ENCODE results near the gene IL20.

The IL20 gene

GRCh38 chr1:206867239-206867638, 1.8 kb downstream of the IL20 start:
- TF ChIP-seq CTCF (IDR thresholded peaks at IDR 0.05; ENCODE audit: borderline replicate concordance, control extremely low read depth, extremely low read depth, insufficient read depth, missing control alignments), result no peak
- DNase-seq (ENCODE audit: low spot score), result no peak
- in situ Hi-C loops (cut with MboI; ENCODE audit: low sequenced_read_pairs, unreplicated experiment), result no loop called here

- in situ Hi-C loops (cut with MboI; ENCODE audit: low sequenced_read_pairs, unreplicated experiment), result no loop called here
- no peak for DNase-seq (ENCODE audit: low spot score)
These were observed 2.3 kb downstream of the IL20 start for GRCh38 chr1:206867716-206868115.

GRCh38 chr1:206868264-206868663, 2.8 kb downstream of the IL20 start:
- TF ChIP-seq CTCF (IDR thresholded peaks at IDR 0.05; ENCODE audit: borderline replicate concordance, control extremely low read depth, extremely low read depth, insufficient read depth, missing control alignments), result no peak
- in situ Hi-C loops (cut with MboI; ENCODE audit: low sequenced_read_pairs, unreplicated experiment), result no loop called here
- no peak for DNase-seq (ENCODE audit: low spot score)

More at GRCh38 chr1:206867716-206868115, 2.3 kb downstream of the IL20 start:
- TF ChIP-seq CTCF (IDR thresholded peaks at IDR 0.05; ENCODE audit: borderline replicate concordance, control extremely low read depth, extremely low read depth, insufficient read depth, missing control alignments), result no peak

- no peak for DNase-seq (ENCODE audit: low spot score)
- TF ChIP-seq CTCF (IDR thresholded peaks at IDR 0.05; ENCODE audit: borderline replicate concordance, control extremely low read depth, extremely low read depth, insufficient read depth, missing control alignments), result no peak
- in situ Hi-C loops (cut with MboI; ENCODE audit: low sequenced_read_pairs, unreplicated experiment), result no loop called here
These were observed 6.7 kb downstream of the IL20 start for GRCh38 chr1:206872139-206872538.

- in situ Hi-C loops (cut with MboI; ENCODE audit: low sequenced_read_pairs, unreplicated experiment), result no loop called here
- no peak for TF ChIP-seq CTCF (IDR thresholded peaks at IDR 0.05; ENCODE audit: borderline replicate concordance, control extremely low read depth, extremely low read depth, insufficient read depth, missing control alignments)
- no peak for DNase-seq (ENCODE audit: low spot score)
These were observed 8.3 kb downstream of the IL20 start for GRCh38 chr1:206873603-206874188.

GRCh38 chr1:206875752-206876377, 10.4 kb downstream of the IL20 start:
- TF ChIP-seq CTCF (IDR thresholded peaks at IDR 0.05; ENCODE audit: borderline replicate concordance, control extremely low read depth, extremely low read depth, insufficient read depth, missing control alignments), result no peak
- in situ Hi-C loops (cut with MboI; ENCODE audit: low sequenced_read_pairs, unreplicated experiment), result no loop called here
- DNase-seq (ENCODE audit: low spot score), result no peak

All from GM13976 (cell line).